IMR-90 (cell line): ENCODE measurements around the gene AMZ1. TPM values are rescaled to one million over a fixed set of nuclear protein-coding genes. Genes with fewer than 3 reads are reported as not detected.

Experiments
- ATAC-seq: fragments of 200-7000 bp; cut with Tn5 transposase; 2 replicates; pipeline ENCODE4 v1.9.1; 2020; ENCODE audit warnings: low read depth, mild to moderate bottlenecking, moderate library complexity
- BruUV-seq: library from RNA; stranded (reverse); fragments of 400-500 nt; replicated peaks from 2 replicates; lab custom pipeline; 2021; lab: Mats Ljungman, UMichigan
- CTCF ChIA-PET: fragments of 300-600 bp; formaldehyde crosslinking; extraction: SDS; loops from one replicate; lab custom pipeline; 2021; ENCODE audit warnings: antibody characterized with exemption; lab: Yijun Ruan, JAX
- POLR2A ChIA-PET: fragments of 300-600 bp; sonication (Branson Sonifier 250); formaldehyde crosslinking; loops from one replicate; lab custom pipeline; 2022; ENCODE audit warnings: antibody characterized with exemption; ENCODE audit not compliant: unreplicated experiment; lab: Charles Lee
- DNase-seq: peaks from one replicate; pipeline ENCODE4 v3.0.0; 2013
- H2AFZ ChIP-seq: replicated peaks from 2 replicates; pipeline ENCODE3; 2013; ENCODE audit warnings: low read length, mild to moderate bottlenecking; ENCODE audit not compliant: poor library complexity
- H2AK5ac ChIP-seq: 2 replicates; pipeline ENCODE4 v1.6.1; 2013; ENCODE audit warnings: low read depth, low read length, inconsistent platforms
- H2AK9ac ChIP-seq: replicated peaks from 2 replicates; pipeline ENCODE3; 2013; ENCODE audit warnings: mild to moderate bottlenecking, low read depth, low read length, moderate library complexity; ENCODE audit not compliant: poor library complexity
- H2BK120ac ChIP-seq: 2 replicates; pipeline ENCODE4 v1.6.1; 2013; ENCODE audit warnings: low read depth, low read length, inconsistent platforms
- H2BK15ac ChIP-seq: 3 replicates; pipeline ENCODE4 v1.6.1; 2013; ENCODE audit warnings: low read depth, low read length, inconsistent platforms
- H2BK20ac ChIP-seq: 2 replicates; pipeline ENCODE4 v1.6.1; 2013; ENCODE audit warnings: low read depth, mild to moderate bottlenecking, inconsistent platforms, low read length, moderate library complexity
- H2BK5ac ChIP-seq: 2 replicates; pipeline ENCODE4 v1.6.1; 2013; ENCODE audit warnings: mild to moderate bottlenecking, low read depth, low read length, inconsistent platforms; ENCODE audit not compliant: poor library complexity, severe bottlenecking
- H3K14ac ChIP-seq: replicated peaks from 2 replicates; pipeline ENCODE4 v1.6.1; 2013; ENCODE audit warnings: low read depth, low read length, inconsistent platforms
- H3K18ac ChIP-seq: 2 replicates; pipeline ENCODE4 v1.6.1; 2013; ENCODE audit warnings: low read depth, low read length, control low read depth
- H3K23ac ChIP-seq: 2 replicates; pipeline ENCODE4 v1.6.1; 2013; ENCODE audit warnings: low read depth, low read length, inconsistent platforms
- H3K27ac ChIP-seq: 2 replicates; pipeline ENCODE4 v1.5.1; 2013; ENCODE audit warnings: mild to moderate bottlenecking, control low read depth, low read length; ENCODE audit not compliant: insufficient read depth
- H3K27me3 ChIP-seq: 2 replicates; pipeline ENCODE4 v1.6.1; 2013; ENCODE audit warnings: low read length; ENCODE audit not compliant: control insufficient read depth, insufficient read depth
- H3K36me3 ChIP-seq: 2 replicates; pipeline ENCODE4 v1.6.1; 2013; ENCODE audit warnings: low read length, mixed read lengths; ENCODE audit not compliant: control insufficient read depth, insufficient read depth
- H3K4ac ChIP-seq: 2 replicates; pipeline ENCODE4 v1.6.1; 2013; ENCODE audit warnings: low read depth, low read length, inconsistent platforms
- H3K4me1 ChIP-seq: 2 replicates; pipeline ENCODE4 v1.6.1; 2013; ENCODE audit warnings: low read length, mixed read lengths; ENCODE audit not compliant: control insufficient read depth, insufficient read depth
- H3K4me2 ChIP-seq: 2 replicates; pipeline ENCODE4 v1.6.1; 2013; ENCODE audit warnings: low read depth, mild to moderate bottlenecking, control low read depth, low read length, moderate library complexity
- H3K4me3 ChIP-seq: 2 replicates; pipeline ENCODE4 v1.5.1; 2013; ENCODE audit warnings: low read depth, mild to moderate bottlenecking, control low read depth, low read length, moderate library complexity; ENCODE audit not compliant: insufficient read depth
- H3K56ac ChIP-seq: 2 replicates; pipeline ENCODE4 v1.6.1; 2013; ENCODE audit warnings: low read length, inconsistent platforms; ENCODE audit not compliant: insufficient read depth; ENCODE audit errors: extremely low read depth
- H3K79me1 ChIP-seq, 2 experiments: 2 replicates each; pipeline ENCODE4 v1.6.1; 2013; ENCODE audit warnings: low read length in 2 of 2, inconsistent platforms in 1 of 2, low read depth in 1 of 2
- H3K9ac ChIP-seq: 2 replicates; pipeline ENCODE4 v1.6.1; 2013; ENCODE audit warnings: low read depth, low read length, control low read depth
- H3K9me1 ChIP-seq: 2 replicates; pipeline ENCODE4 v1.6.1; 2013; ENCODE audit warnings: low read length, inconsistent platforms; ENCODE audit not compliant: insufficient read depth
- H3K9me3 ChIP-seq: 2 replicates; pipeline ENCODE4 v1.6.1; 2013; ENCODE audit warnings: low read length; ENCODE audit not compliant: control insufficient read depth, insufficient read depth
- H4K20me1 ChIP-seq: 2 replicates; pipeline ENCODE4 v1.6.1; 2013; ENCODE audit warnings: low read length, inconsistent platforms; ENCODE audit not compliant: insufficient read depth
- H4K5ac ChIP-seq: 2 replicates; pipeline ENCODE4 v1.6.1; 2013; ENCODE audit warnings: mild to moderate bottlenecking, low read depth, low read length, control low read depth
- H4K8ac ChIP-seq, 2 experiments: 2 replicates each; pipeline ENCODE4 v1.6.1; 2013; ENCODE audit warnings: low read depth in 2 of 2, low read length in 2 of 2, control low read depth in 1 of 2, inconsistent platforms in 1 of 2
- H4K91ac ChIP-seq: 2 replicates; pipeline ENCODE4 v1.6.1; 2013; ENCODE audit warnings: low read depth, low read length, inconsistent platforms; ENCODE audit not compliant: insufficient read depth
- NFE2L2 ChIP-seq: fragments of 150-350 bp; IDR thresholded peaks from 2 replicates; pipeline ENCODE4 v1.6.1; 2016; ENCODE audit warnings: low read depth, mild to moderate bottlenecking, low read length
- WGBS, 2 experiments: methylation state at CpG; one replicate each; pipeline versions ENCODE4 v1.1.5 to v1.1.7; 2013; ENCODE audit warnings: missing lambda C conversion rate in 2 of 2; ENCODE audit not compliant: insufficient read length in 1 of 2; ENCODE audit errors: extremely low coverage in 2 of 2; 5-methylcytosine and 5-hydroxymethylcytosine counted together
- dilution Hi-C: fragments of 300-500 bp; cut with HindIII; formaldehyde crosslinking; loops from one replicate; pipeline ENCODE4 v1.14.3; 2018; ENCODE audit warnings: low sequenced_read_pairs; ENCODE audit not compliant: unreplicated experiment
- in situ Hi-C: fragments of 300-500 bp; cut with MboI; formaldehyde crosslinking; loops from 3 replicates; pipeline ENCODE4 v1.14.3; 2019; ENCODE audit warnings: low sequenced_read_pairs, inconsistent platforms, mixed read lengths
- intact Hi-C: fragments of 100-400 bp; cut with micrococcal nuclease; formaldehyde crosslinking; loops from 2 replicates; pipeline ENCODE4 v1.10.0; 2022
- polyA plus RNA-seq, 3 experiments: library from polyadenylated mRNA; depleted of rRNA; stranded (reverse); fragments of >200 nt; gene quantifications; 2 replicates each; pipeline ENCODE4 v1.2.3, GENCODE V29; 2012; ENCODE audit warnings: low replicate concordance in 1 of 3
- total RNA-seq: library from RNA; depleted of rRNA; stranded (reverse); fragments of >200 nt; gene quantifications from 2 replicates; pipeline ENCODE4 v1.2.3, GENCODE V29; 2012

AMZ1 gene
- total and polyA plus RNA-seq, 2 of the 4 experiments (the other 2 are of a cell fraction) = 0.54 to 1.6 TPM

GRCh38 chr7:2732959-2733584 lies 45.1 kb downstream of the AMZ1 start:
- TF ChIP-seq NFE2L2 = no peak
- no peak overlapping the region for H3K27ac ChIP-seq
- H3K9me1 ChIP-seq = peaks cover 17% of the 10 kb centered on the region
- no peak overlapping the region for H3K4me2 ChIP-seq
- no peaks in the 10 kb centered on the region for H3K9me3 ChIP-seq
- no peak overlapping the region for H2BK15ac ChIP-seq
- peaks cover 20% of the 10 kb centered on the region for H3K4me1 ChIP-seq
- intact Hi-C loops (no loop called here), in situ Hi-C loops (no loop called here), dilution Hi-C loops (no loop called here)
- 0 out of 2 replicates have a peak overlapping the region, but pooled peaks have one; percentile 22 for H3K14ac ChIP-seq
- peaks cover 20% of the 10 kb centered on the region for H3K36me3 ChIP-seq
- H2BK5ac ChIP-seq = no peak overlapping the region
- H3K18ac ChIP-seq = no peak overlapping the region
- H2BK20ac ChIP-seq = no peak overlapping the region
- peak overlapping the region; percentile 37 for H2AFZ ChIP-seq
- peak; percentile 41 for DNase-seq
- H3K23ac ChIP-seq = 0 out of 2 replicates have a peak overlapping the region, but pooled peaks have one; percentile 23
- H3K9ac ChIP-seq = no peak overlapping the region
- H2AK9ac ChIP-seq = no peak overlapping the region
- ChIA-PET CTCF (interaction anchor here (0.6 to 1.0 kb wide), 3 partner anchors 27 to 400 kb away, joined by 3 to 4 read pairs (median 3); no protein-coding TSS in a partner anchor), POLR2A (no interaction called here)
- 0 out of 4 replicates have a peak overlapping the region, but pooled peaks of 1 of the 2 experiments have one; percentile 30 for H4K8ac ChIP-seq
- BruUV-seq = no TSS peak
- no peak overlapping the region for H2BK120ac ChIP-seq
- WGBS, 2 experiments = 51% methylated on average over 12 of the region's 18 CpGs; no CpG with 5 or more reads in 1 of the 2 experiments
- H3K4me3 ChIP-seq = no peak overlapping the region
- H3K4ac ChIP-seq = 0 out of 2 replicates have a peak overlapping the region, but pooled peaks have one; percentile 8
- H3K79me1 ChIP-seq = peaks cover 47 to 86% of the 10 kb centered on the region in 2 experiments
- no peaks in the 10 kb centered on the region for H3K27me3 ChIP-seq
- no peak for ATAC-seq
- no peak overlapping the region for H4K5ac ChIP-seq
- H3K56ac ChIP-seq = no peak overlapping the region
- H2AK5ac ChIP-seq = peak overlapping the region; percentile 41
- H4K20me1 ChIP-seq = peaks cover 21% of the 10 kb centered on the region
- no peak overlapping the region for H4K91ac ChIP-seq
